Activated CD8-positive, alpha-beta memory T cell treated with anti-CD3 and anti-CD28 coated beads for 36 hours (primary cell): ENCODE measurements around the gene ATP6V1F. TPM values are rescaled to one million over a fixed set of nuclear protein-coding genes. Genes with fewer than 3 reads are reported as not detected.

ENCODE experiments used
- CTCF ChIA-PET: fragments of 350-600 bp; sonication (Branson Sonifier 250); formaldehyde crosslinking; loops from one replicate; lab custom pipeline; 2021; ENCODE audit warnings: antibody characterized with exemption; lab: Charles Lee
- POLR2A ChIA-PET: fragments of 350-600 bp; sonication (Branson Sonifier 250); formaldehyde crosslinking; loops from one replicate; lab custom pipeline; 2021; ENCODE audit warnings: antibody characterized with exemption; lab: Charles Lee
- total RNA-seq, 2 experiments: library from RNA; stranded (reverse); gene quantifications; one replicate each; pipeline ENCODE4 v1.2.3, GENCODE V29; 2021

The ATP6V1F gene
- total RNA-seq, 2 experiments from 2014 or later, result 145 to 152 TPM

- CTCF ChIA-PET, result interaction anchor here (0.6 to 0.8 kb wide), 2 partner anchors 25 to 200 kb away, joined by 3 read pairs; no protein-coding TSS in a partner anchor
These were observed 23.9 kb downstream of the ATP6V1F start for GRCh38 chr7:128886391-128887168.

GRCh38 chr7:128887169-128888038 lies 24.7 kb downstream of the ATP6V1F start:
- ChIA-PET CTCF (interaction anchor here (0.8 kb wide), 1 partner anchor 24 kb away, joined by 3 read pairs; no protein-coding TSS in a partner anchor), POLR2A (no interaction called here)

More at GRCh38 chr7:128886391-128887168, 23.9 kb downstream of the ATP6V1F start:
- POLR2A ChIA-PET, result no interaction called here

GRCh38 chr7:128888039-128888755 lies 25.5 kb downstream of the ATP6V1F start:
- POLR2A ChIA-PET, result interaction anchor here (0.6 kb wide), 1 partner anchor 97 kb away, joined by 5 read pairs; no protein-coding TSS in a partner anchor

GRCh38 chr7:128888756-128889095 lies 26.1 kb downstream of the ATP6V1F start:
- ChIA-PET CTCF (interaction anchor here (0.5 kb wide), 1 partner anchor 679 kb away, joined by 3 read pairs; no protein-coding TSS in a partner anchor), POLR2A (interaction anchor here (0.6 kb wide), 1 partner anchor 98 kb away, joined by 5 read pairs; no protein-coding TSS in a partner anchor)

More at GRCh38 chr7:128888039-128888755, 25.5 kb downstream of the ATP6V1F start:
- CTCF ChIA-PET, result interaction anchor here (0.5 to 0.6 kb wide), 2 partner anchors 13 to 679 kb away, joined by 3 read pairs; no protein-coding TSS in a partner anchor

GRCh38 chr7:128889121-128889520 lies 26.5 kb downstream of the ATP6V1F start:
- ChIA-PET CTCF (interaction anchor here (0.5 to 0.6 kb wide), 2 partner anchors 398 to 679 kb away, joined by 3 to 4 read pairs; no protein-coding TSS in a partner anchor), POLR2A (interaction anchor here (0.6 kb wide), 1 partner anchor 98 kb away, joined by 5 read pairs; no protein-coding TSS in a partner anchor)

GRCh38 chr7:128890306-128891109 lies 27.9 kb downstream of the ATP6V1F start:
- CTCF ChIA-PET, result interaction anchor here (0.7 to 0.8 kb wide), 2 partner anchors 12 to 116 kb away, joined by 3 to 4 read pairs; no protein-coding TSS in a partner anchor
- POLR2A ChIA-PET, result no interaction called here

- ChIA-PET CTCF (no interaction called here), POLR2A (no interaction called here)
These were observed 28.7 kb downstream of the ATP6V1F start for GRCh38 chr7:128891110-128891941.

- CTCF ChIA-PET, result no interaction called here
- POLR2A ChIA-PET, result no interaction called here
These were observed 29.2 kb downstream of the ATP6V1F start for GRCh38 chr7:128891942-128892269.

GRCh38 chr7:128892521-128893250 lies 30.0 kb downstream of the ATP6V1F start:
- ChIA-PET CTCF (no interaction called here), POLR2A (no interaction called here)

- POLR2A ChIA-PET, result no interaction called here
- CTCF ChIA-PET, result no interaction called here
These were observed 30.8 kb downstream of the ATP6V1F start for GRCh38 chr7:128893251-128894100.

GRCh38 chr7:128894101-128894440 lies 31.4 kb downstream of the ATP6V1F start:
- ChIA-PET CTCF (no interaction called here), POLR2A (no interaction called here)

- ChIA-PET CTCF (interaction anchor here (0.7 kb wide), 1 partner anchor 395 kb away, joined by 3 read pairs; no protein-coding TSS in a partner anchor), POLR2A (no interaction called here)
These were observed 32.7 kb downstream of the ATP6V1F start for GRCh38 chr7:128895320-128895719.

GRCh38 chr7:128899392-128899791 lies 36.7 kb downstream of the ATP6V1F start:
- POLR2A ChIA-PET, result no interaction called here
- CTCF ChIA-PET, result interaction anchor here (1.1 kb wide), 1 partner anchor 192 kb away, joined by 5 read pairs; no protein-coding TSS in a partner anchor

- CTCF ChIA-PET, result interaction anchor here (1.1 kb wide), 1 partner anchor 191 kb away, joined by 5 read pairs; no protein-coding TSS in a partner anchor
- POLR2A ChIA-PET, result no interaction called here
These were observed 37.6 kb downstream of the ATP6V1F start for GRCh38 chr7:128900237-128900636.

- ChIA-PET POLR2A (no interaction called here), CTCF (interaction anchor here (0.8 to 1.0 kb wide), 2 partner anchors 13 to 189 kb away, joined by 3 to 4 read pairs; no protein-coding TSS in a partner anchor)
These were observed 40.3 kb downstream of the ATP6V1F start for GRCh38 chr7:128902761-128903585.
